Activated CD8-positive, alpha-beta memory T cell treated with anti-CD3 and anti-CD28 coated beads for 48 hours (primary cell): ENCODE data around the gene KRT83.
"Not testable (repeated sequence)": the region's sequence is repeated elsewhere in the genome, so short reads cannot be mapped to it uniquely, and the experiment has no call there.

Experiments
- DNase-seq, 3 experiments: peaks; one replicate each; pipeline ENCODE4 v3.0.0-alpha.2; 2020; ENCODE audit warnings: low read depth in 2 of 3, low spot score in 2 of 3

KRT83 gene

DNA sequence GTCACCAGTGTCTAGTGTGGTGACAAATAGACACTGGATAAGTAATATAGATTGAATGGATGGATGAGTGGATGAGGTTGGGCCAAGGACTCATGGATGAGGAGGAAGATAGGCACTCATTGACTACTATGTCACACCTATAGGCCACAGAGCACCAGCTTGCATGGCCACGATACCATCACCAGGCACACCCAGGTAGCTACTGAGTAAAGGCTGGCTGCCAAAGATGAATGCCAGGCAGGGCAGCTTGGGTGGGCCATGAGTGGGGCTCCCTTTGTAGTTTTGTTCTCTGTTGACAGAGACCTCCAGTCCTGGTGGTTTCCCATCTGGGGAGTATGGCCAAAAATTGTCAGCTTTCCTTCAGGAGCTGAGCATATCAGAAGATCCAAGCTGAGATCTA, 11.2 kb upstream of the KRT83 start:
- DNase-seq = no peak

DNA sequence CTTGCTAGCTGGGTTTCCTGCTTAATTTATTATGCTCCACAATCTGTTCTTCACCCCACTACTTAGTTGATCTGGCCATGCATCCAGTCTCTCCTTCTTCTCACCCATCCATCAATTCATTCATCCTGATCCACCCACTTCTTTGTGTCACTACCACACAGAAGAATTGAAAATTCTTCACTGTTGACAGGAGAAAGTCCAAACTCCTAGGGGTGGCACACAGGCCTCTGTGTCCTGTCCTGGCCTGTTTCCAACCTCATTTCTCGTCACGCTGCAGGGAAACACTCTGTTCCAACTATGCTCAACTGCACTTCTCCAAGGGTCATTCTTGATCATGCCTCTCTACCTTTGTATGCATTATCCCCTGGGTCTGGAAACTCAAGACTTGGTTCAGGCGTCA, 10.6 kb upstream of the KRT83 start:
- DNase-seq = no peak

- DNase-seq = no peak
These were observed 9.8 kb upstream of the KRT83 start for GRCh38 chr12:52331039-52331438.

- DNase-seq = no peak
These were observed 6.8 kb upstream of the KRT83 start for GRCh38 chr12:52327830-52328500.

GRCh38 chr12:52327052-52327829, 6.0 kb upstream of the KRT83 start:
- DNase-seq = peak; percentile 22 to 50 (median 30)

GRCh38 chr12:52324153-52324444, 2.9 kb upstream of the KRT83 start:
- DNase-seq = no peak

- no peak for DNase-seq
These were observed 2.4 kb upstream of the KRT83 start for GRCh38 chr12:52323416-52324152.

DNA sequence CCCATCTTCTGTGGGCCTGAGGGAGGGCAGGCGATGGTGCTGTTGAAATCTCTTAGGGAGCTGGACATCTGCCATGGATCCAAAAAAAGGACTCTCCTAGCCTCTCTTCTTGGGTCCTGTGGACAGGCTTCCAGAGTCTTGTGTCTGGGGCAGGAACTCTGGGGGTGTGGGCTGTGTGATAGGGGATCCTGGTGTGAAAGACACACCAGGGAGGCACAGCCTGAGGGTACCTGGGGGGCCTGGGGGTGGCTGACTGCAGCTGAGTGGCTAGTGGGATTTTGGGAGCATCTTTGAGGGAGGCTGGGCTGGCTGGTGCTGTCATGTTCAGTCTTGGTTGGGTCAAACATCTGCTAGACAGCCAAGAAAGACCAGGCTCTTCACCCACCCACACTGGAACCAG, 1.8 kb upstream of the KRT83 start:
- DNase-seq = no peak

GRCh38 chr12:52322069-52322468, 871 bp upstream of the KRT83 start:
- no peak for DNase-seq

GRCh38 chr12:52321418-52321817, 220 bp upstream of the KRT83 start:
- DNase-seq = no peak

DNA sequence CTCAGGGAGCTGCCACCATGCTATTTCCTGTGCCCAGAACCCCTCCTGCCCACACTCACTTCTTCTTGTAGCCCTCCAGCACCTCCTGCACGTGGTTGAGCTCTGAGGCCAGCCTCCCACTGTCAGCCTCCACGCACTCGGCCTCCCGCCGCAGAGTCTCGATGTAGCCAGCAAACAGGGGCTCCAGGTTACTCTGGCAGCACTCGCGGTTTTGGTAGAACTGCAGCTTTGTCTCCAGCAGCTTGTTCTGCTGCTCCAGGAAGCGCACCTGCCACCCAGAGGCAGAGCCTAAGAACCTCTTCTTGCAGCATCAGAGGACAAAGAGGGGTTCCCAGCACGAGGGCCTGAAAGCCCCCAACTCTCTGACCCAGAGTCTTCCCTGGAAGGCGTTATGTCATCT, 2.1 kb downstream of the KRT83 start:
- DNase-seq = no peak

GRCh38 chr12:52318241-52318990, 2.8 kb downstream of the KRT83 start:
- no peak for DNase-seq

GRCh38 chr12:52317468-52318052, 3.6 kb downstream of the KRT83 start:
- no peak for DNase-seq

- DNase-seq = no peak
These were observed 4.5 kb downstream of the KRT83 start for GRCh38 chr12:52316701-52317100.

DNA sequence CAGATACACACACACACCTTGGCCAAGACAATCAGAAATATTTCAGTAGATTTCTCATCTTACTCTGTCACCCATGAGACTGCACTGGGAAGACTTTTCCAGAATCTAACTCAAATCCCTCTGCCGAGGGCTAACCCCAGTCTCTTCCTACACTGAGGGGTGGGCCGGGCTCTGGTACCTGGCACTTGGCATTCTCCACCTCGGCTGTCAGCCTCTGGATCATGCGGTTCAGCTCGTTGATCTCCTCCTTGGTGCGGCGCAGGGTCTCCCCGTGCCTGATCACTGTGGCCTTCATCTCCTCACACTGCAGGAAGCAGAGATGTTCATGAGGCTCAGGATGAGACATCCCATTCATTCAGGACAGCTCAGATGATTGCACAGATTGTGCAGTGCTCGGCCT, 4.9 kb downstream of the KRT83 start:
- DNase-seq = no peak

DNA sequence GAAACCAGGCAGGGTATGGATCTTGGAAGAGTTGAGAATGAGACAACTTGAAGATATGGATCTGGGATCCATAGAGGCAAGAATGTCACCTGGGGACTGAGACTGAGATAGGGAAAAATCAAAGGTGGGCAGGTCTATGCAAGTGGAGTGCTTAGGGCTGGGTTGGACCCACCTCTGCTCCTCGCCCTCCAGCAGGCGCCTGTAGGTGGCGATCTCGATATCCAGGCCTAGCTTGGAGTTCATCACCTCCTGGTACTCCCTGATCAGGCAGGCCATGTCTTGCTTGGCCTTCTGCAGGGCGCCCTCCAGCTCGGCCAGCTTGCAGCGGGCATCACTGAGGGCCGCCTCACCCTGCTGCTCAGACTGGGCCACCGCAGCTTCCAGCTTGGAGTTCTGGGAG, 5.5 kb downstream of the KRT83 start:
- not testable (repeated sequence) for DNase-seq

DNA sequence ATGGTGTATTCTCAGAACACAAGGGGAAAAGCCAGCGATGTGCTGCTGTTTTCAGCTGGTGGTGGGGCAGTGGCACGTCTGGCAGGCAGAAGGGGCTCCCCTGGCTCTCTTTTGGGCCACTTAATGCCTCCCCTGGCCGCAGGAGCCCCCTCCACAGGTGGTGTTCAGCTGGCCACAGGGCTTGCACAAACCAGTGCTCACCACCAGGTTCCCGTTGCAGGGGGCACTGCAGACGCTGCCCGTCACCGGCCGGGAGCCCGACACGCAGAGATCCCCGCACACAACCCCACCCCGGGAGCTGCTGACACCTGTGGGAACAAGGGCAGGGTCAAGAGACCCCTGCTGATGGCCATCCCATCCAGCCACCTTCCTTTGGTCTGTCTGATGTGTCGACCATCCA, 6.7 kb downstream of the KRT83 start:
- DNase-seq = no peak

- DNase-seq = no peak
These were observed 7.3 kb downstream of the KRT83 start for GRCh38 chr12:52313926-52314325.

GRCh38 chr12:52313461-52313860, 7.7 kb downstream of the KRT83 start:
- no peak for DNase-seq

- no peak for DNase-seq
These were observed 9.1 kb downstream of the KRT83 start for GRCh38 chr12:52312086-52312485.

DNA sequence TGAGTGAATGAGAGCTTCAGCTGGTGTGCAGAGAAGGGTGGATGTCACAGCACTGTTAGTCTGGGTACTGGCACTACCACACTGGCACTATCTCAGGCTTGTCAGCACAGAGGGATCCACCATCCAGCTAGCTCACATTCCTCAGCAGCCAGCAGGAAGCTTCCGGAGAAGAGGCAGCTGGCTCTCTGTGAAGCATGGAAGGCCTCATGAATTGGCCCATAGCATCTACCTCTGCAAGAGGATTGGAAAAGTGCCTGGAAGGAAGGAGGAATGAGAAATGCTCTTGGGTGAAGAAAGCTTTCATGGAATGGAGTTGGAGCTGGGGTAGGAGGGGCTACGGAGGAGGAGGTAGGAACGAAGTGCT, 9.9 kb downstream of the KRT83 start:
- DNase-seq = no peak
